ENCODE results near the gene NDOR1.

NDOR1 gene

GRCh38 chr9:137167747-137168572 lies 37.5 kb upstream of the NDOR1 start:
- DNase-seq (ENCODE audit: low spot score), result no peak

GRCh38 chr9:137168573-137168903 lies 37.0 kb upstream of the NDOR1 start:
- no peak for DNase-seq (ENCODE audit: low spot score)

- DNase-seq (ENCODE audit: low spot score), result peak; percentile 60
Observed at GRCh38 chr9:137168904-137169856, 36.3 kb upstream of the NDOR1 start.

- DNase-seq (ENCODE audit: low spot score), result no peak
Observed at GRCh38 chr9:137169896-137170358, 35.6 kb upstream of the NDOR1 start, which contains the start of gene LRRC26. Gene LRRC26, minus strand, starts transcription at chr9:137170051. Its CDS starts 108 bp downstream, at chr9:137169943.

- no peak for DNase-seq (ENCODE audit: low spot score)
Observed at GRCh38 chr9:137170486-137171148, 34.9 kb upstream of the NDOR1 start.

GRCh38 chr9:137171149-137171900 lies 34.2 kb upstream of the NDOR1 start:
- no peak for DNase-seq (ENCODE audit: low spot score)

- no peak for DNase-seq (ENCODE audit: low spot score)
Observed at GRCh38 chr9:137172901-137173795, 32.4 kb upstream of the NDOR1 start.

- DNase-seq (ENCODE audit: low spot score), result no peak
Observed at GRCh38 chr9:137173796-137174664, 31.5 kb upstream of the NDOR1 start.

- DNase-seq (ENCODE audit: low spot score), result no peak
Observed at GRCh38 chr9:137174722-137175293, 30.7 kb upstream of the NDOR1 start.

GRCh38 chr9:137175345-137175961 lies 30.0 kb upstream of the NDOR1 start:
- no peak for DNase-seq (ENCODE audit: low spot score)

- DNase-seq (ENCODE audit: low spot score), result no peak
Observed at GRCh38 chr9:137176302-137177182, 29.0 kb upstream of the NDOR1 start.

GRCh38 chr9:137178201-137178938 lies 27.1 kb upstream of the NDOR1 start:
- DNase-seq (ENCODE audit: low spot score), result no peak

GRCh38 chr9:137178939-137179630 lies 26.4 kb upstream of the NDOR1 start:
- no peak for DNase-seq (ENCODE audit: low spot score)

GRCh38 chr9:137179761-137180160 lies 25.7 kb upstream of the NDOR1 start:
- DNase-seq (ENCODE audit: low spot score), result no peak

- DNase-seq (ENCODE audit: low spot score), result no peak
Observed at GRCh38 chr9:137180491-137180890, 25.0 kb upstream of the NDOR1 start.

GRCh38 chr9:137181680-137182079 lies 23.8 kb upstream of the NDOR1 start:
- DNase-seq (ENCODE audit: low spot score), result no peak
